Esophagus squamous epithelium (tissue), 5 donors: Measurements from ENCODE around the gene RHOT2. TPM values are rescaled to one million over a fixed set of nuclear protein-coding genes. Genes with fewer than 3 reads are reported as not detected.

Experiments
- DNase-seq: peaks from one replicate; lab custom pipeline; 2025; lab: John Stamatoyannopoulos, UW
- H3K27ac ChIP-seq, 4 donors: fragments of 200-600 bp; sonication (generic); one replicate each; pipeline ENCODE4 v1.5.1; 2016 to 2019; ENCODE audit warnings: mild to moderate bottlenecking in 1 of 4
- H3K27me3 ChIP-seq, 4 donors: fragments of 200-600 bp; sonication (generic); 1 replicate in 3 of 4; 2 replicates in 1 of 4; pipeline versions ENCODE4 v1.5.1 to v1.6.0; 2017 to 2021; ENCODE audit warnings: antibody characterized with exemption in 1 of 4
- H3K36me3 ChIP-seq, 3 donors: fragments of 200-600 bp; sonication (generic); one replicate each; pipeline ENCODE4 v1.5.1; 2016 to 2019
- H3K4me1 ChIP-seq, 3 donors: fragments of 200-600 bp; sonication (generic); one replicate each; pipeline ENCODE4 v1.5.1; 2017 to 2019
- H3K4me3 ChIP-seq, 4 donors: fragments of 200-600 bp; sonication (generic); 1 replicate in 3 of 4; 2 replicates in 1 of 4; pipeline ENCODE4 v1.5.1; 2016 to 2019; ENCODE audit warnings: mild to moderate bottlenecking in 2 of 4, moderate library complexity in 1 of 4
- H3K9me3 ChIP-seq, 3 donors: fragments of 200-600 bp; sonication (generic); one replicate each; pipeline ENCODE4 v1.5.1; 2016 to 2019
- POLR2A ChIP-seq, 4 donors: fragments of 450-650 bp; IDR thresholded peaks; one replicate each; pipeline ENCODE4 v1.6.1; 2017; ENCODE audit warnings: antibody characterized with exemption in 4 of 4, mild to moderate bottlenecking in 4 of 4, moderate library complexity in 3 of 4
- WGBS, 2 donors: methylation state at CpG; one replicate each; pipeline ENCODE4 v1.1.5; 2018; 5-methylcytosine and 5-hydroxymethylcytosine counted together
- intact Hi-C: fragments of 100-400 bp; cut with DNase I; formaldehyde crosslinking; loops from one replicate; pipeline ENCODE4 v1.15.0; 2022
- total RNA-seq, 4 donors: library from RNA; depleted of rRNA; stranded (reverse); fragments of >200 nt; gene quantifications; one replicate each; pipeline ENCODE4 v1.1.0, GENCODE V29; 2016
- TF ChIP-seq, protein P1 (sequence below), 6 experiments: fragments of 450-650 bp in 4 of 6; fragments of 200-600 bp in 2 of 6; sonication (generic) in 2 of 6; IDR thresholded peaks; one replicate each; pipeline ENCODE4 v1.5.1; 2016 to 2019; ENCODE audit warnings: antibody characterized with exemption in 6 of 6, mild to moderate bottlenecking in 4 of 6, moderate library complexity in 4 of 6
- donor health status: DM: yes; HTN: yes; CAD: no.

RHOT2 gene
- total RNA-seq, 4 donors from 2014 or later: 28.4 to 70.2 (median 48.9) TPM

GRCh38 chr16:693766-694165 lies 25.8 kb downstream of the RHOT2 start:
- DNase-seq: no peak
- peaks cover 0 to 72% (median 18%) of the 10 kb centered on the region in 4 donors for H3K27me3 ChIP-seq
- intact Hi-C loops: no loop called here

DNA sequence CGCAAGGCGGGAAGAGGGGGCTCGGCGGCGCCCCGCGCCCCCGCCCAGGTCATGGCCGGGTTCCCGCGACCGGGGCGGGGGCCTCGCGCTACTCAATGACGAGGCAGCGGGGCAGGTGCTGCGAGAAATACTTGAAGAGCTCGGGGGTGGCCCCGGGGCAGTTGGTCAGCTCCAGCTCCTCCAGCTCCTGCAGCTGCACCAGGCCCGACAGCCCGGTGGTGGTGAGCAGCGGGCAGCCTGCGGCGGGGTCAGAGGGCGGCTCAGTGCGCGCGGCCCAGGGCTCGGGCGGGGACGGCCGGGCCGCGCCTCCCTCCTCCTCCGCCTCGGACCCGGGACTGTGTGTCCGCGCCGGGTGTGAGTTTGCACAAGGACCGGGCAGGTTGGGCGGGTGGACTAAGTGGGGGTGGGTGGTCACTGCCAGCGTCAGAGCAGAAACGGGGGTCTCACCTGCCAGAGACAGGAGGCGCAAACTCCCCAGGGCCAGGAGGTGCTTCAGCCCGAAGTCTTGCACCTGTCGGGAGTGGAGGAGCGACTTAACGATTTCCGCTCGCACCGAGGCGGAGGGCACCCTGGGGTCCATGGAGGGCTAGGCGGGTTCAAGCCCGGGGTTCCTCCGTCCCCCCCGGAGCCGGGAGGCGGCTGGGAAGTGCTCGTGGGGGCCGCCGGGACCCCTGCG lies 26.4 kb downstream of the RHOT2 start:
- Histone ChIP-seq H3K27me3 (peaks cover 0 to 78% (median 18%) of the 10 kb centered on the region in 4 donors), H3K4me1 (peaks cover 31 to 71% (median 47%) of the 10 kb centered on the region in 3 donors)

More at GRCh38 chr16:693766-694165, 25.8 kb downstream of the RHOT2 start:
- peak overlapping the region; percentile 37 to 66 (median 56) for H3K4me3 ChIP-seq
- WGBS, 2 donors: no CpG with 5 or more reads among the region's 37 CpGs
- no peaks in the 10 kb centered on the region for H3K9me3 ChIP-seq
- TF ChIP-seq POLR2A (IDR thresholded peaks at IDR 0.05): no peak
- TF ChIP-seq, protein P1, sequence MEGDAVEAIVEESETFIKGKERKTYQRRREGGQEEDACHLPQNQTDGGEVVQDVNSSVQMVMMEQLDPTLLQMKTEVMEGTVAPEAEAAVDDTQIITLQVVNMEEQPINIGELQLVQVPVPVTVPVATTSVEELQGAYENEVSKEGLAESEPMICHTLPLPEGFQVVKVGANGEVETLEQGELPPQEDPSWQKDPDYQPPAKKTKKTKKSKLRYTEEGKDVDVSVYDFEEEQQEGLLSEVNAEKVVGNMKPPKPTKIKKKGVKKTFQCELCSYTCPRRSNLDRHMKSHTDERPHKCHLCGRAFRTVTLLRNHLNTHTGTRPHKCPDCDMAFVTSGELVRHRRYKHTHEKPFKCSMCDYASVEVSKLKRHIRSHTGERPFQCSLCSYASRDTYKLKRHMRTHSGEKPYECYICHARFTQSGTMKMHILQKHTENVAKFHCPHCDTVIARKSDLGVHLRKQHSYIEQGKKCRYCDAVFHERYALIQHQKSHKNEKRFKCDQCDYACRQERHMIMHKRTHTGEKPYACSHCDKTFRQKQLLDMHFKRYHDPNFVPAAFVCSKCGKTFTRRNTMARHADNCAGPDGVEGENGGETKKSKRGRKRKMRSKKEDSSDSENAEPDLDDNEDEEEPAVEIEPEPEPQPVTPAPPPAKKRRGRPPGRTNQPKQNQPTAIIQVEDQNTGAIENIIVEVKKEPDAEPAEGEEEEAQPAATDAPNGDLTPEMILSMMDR (IDR thresholded peaks at IDR 0.05): no peak
- H3K27ac ChIP-seq: peak overlapping the region; percentile 28 to 90 (median 84)
- no peaks in the 10 kb centered on the region for H3K36me3 ChIP-seq
- H3K4me1 ChIP-seq: peaks cover 37 to 76% (median 52%) of the 10 kb centered on the region in 3 donors

DNA sequence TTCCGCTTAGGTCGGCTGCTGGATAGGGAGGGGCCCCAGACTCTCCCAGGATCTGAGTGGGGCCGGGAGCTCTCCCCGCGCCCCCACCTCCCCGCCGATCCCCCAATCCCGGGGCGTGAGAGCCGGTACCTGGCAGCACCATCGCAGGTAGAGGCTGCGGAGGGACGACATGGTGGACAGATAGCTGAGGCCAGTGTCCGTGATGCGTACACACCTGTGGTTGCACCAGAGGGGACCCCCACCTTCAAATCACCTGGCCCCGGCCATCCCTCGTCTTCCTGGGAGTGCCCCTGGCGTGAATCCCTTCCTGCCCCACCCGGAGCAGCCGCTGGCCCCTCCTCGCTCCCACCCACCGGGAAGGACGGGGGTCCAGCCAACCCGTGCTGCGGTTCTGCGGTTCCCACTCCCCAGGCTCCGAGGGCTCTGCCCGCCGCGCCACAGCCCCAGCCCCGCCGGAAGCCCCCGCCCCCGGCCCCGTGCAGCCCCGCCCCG lies 27.0 kb downstream of the RHOT2 start:
- Histone ChIP-seq H3K4me3 (peak overlapping the region; percentile 37 to 66 (median 56)), H3K9me3 (no peaks in the 10 kb centered on the region), H3K36me3 (no peaks in the 10 kb centered on the region), H3K27ac (peak overlapping the region; percentile 81 to 90 (median 86)), H3K4me1 (peaks cover 25 to 70% (median 42%) of the 10 kb centered on the region in 3 donors), H3K27me3 (peaks cover 0 to 84% (median 18%) of the 10 kb centered on the region in 4 donors)
- DNase-seq: no peak
- peak in 1 of 4 donors; percentile 4 for TF ChIP-seq POLR2A (IDR thresholded peaks at IDR 0.05)
- TF ChIP-seq, protein P1 (IDR thresholded peaks at IDR 0.05): no peak
- WGBS, 2 donors: 0% methylated on average over 2 of the region's 37 CpGs; no CpG with 5 or more reads in 1 of the 2 donors
- intact Hi-C loops: no loop called here

More for the DNA sequence above, 26.4 kb downstream of the RHOT2 start:
- peak overlapping the region; percentile 81 to 90 (median 86) for H3K27ac ChIP-seq
- intact Hi-C loops: no loop called here
- TF ChIP-seq POLR2A (IDR thresholded peaks at IDR 0.05): no peak
- TF ChIP-seq, protein P1 (IDR thresholded peaks at IDR 0.05): no peak
- no peak for DNase-seq
- H3K4me3 ChIP-seq: peak overlapping the region; percentile 37 to 66 (median 56)
- H3K36me3 ChIP-seq: no peaks in the 10 kb centered on the region
- no peaks in the 10 kb centered on the region for H3K9me3 ChIP-seq
- WGBS, 2 donors: 0% methylated on average over 5 of the region's 64 CpGs; no CpG with 5 or more reads in 1 of the 2 donors

GRCh38 chr16:695355-696089 lies 27.6 kb downstream of the RHOT2 start:
- Histone ChIP-seq H3K9me3 (no peaks in the 10 kb centered on the region), H3K4me1 (peaks cover 22 to 70% (median 40%) of the 10 kb centered on the region in 3 donors), H3K4me3 (peak overlapping the region; percentile 37 to 66 (median 56)), H3K27me3 (peaks cover 0 to 90% (median 24%) of the 10 kb centered on the region in 4 donors), H3K27ac (peak overlapping the region; percentile 79 to 90 (median 82)), H3K36me3 (no peaks in the 10 kb centered on the region)
- WGBS, 2 donors: 0 to 5% methylated on average over 1 to 6 of the region's 71 CpGs
- intact Hi-C loops: no loop called here
- no peak for DNase-seq
- TF ChIP-seq, protein P1 (IDR thresholded peaks at IDR 0.05): no peak
- peak in 1 of 4 donors; percentile 32 for TF ChIP-seq POLR2A (IDR thresholded peaks at IDR 0.05)
